HL-60/S4 treated with phorbol 12-myristate 13-acetate at 8.2 ng/mL for 4 days and 3 days (cell line): ENCODE results near the gene ACOX1.

Experiments
- in situ Hi-C: fragments of 300-500 bp; cut with MboI; formaldehyde crosslinking; loops from 2 replicates; pipeline ENCODE4 v1.15.0; 2022; ENCODE audit warnings: low sequenced_read_pairs

ACOX1 gene

GRCh38 chr17:75978938-75979704 lies at the start of gene ACOX1, which contains the start of gene TEN1:
Gene ACOX1, minus strand, starts transcription at chr17:75979166. Its CDS starts 93 bp downstream, at chr17:75979073.
Gene TEN1, plus strand, starts transcription at chr17:75979240. Its CDS starts 6,953 bp downstream, at chr17:75986193.
- in situ Hi-C loops = no loop called here

DNA sequence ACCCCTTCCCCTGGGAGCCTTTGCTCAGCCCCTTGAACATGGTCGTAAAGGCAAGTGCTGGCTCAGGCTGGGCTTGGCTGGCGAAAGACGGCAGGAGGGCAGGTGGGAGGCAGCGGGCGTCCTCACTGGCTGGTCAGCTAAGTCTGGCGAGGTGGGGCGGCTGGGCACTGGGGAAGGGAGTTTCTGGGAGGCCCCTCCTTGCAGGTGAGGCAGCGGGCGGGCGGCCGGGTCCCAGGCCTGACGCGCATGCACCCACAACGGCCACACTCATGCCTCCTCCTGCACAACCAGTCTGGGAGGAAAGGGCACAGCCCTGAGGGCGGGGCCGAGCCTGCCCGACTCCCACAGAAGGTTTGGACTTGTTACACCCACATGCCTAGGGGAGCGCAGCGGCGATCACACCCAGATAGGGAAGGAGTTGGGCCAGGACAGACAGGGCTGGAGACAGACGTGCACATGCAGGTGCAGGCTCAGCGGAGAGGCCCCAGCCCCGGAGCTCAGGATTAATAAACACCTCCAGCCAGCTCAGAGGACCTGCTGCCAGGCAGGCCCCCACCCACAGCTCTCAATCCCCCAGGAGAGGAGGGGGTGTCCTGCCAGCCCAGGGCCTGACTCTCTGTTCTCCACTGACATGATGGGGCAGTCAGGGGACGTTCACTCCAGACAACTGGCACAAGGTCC lies 48.3 kb upstream of the ACOX1 start, which contains the start of gene EVPL:
EVPL (minus strand) TSS at position 148 of the 681 bp plus-strand sequence; CDS start at position 40, 108 bp downstream.
- in situ Hi-C loops = no loop called here

DNA sequence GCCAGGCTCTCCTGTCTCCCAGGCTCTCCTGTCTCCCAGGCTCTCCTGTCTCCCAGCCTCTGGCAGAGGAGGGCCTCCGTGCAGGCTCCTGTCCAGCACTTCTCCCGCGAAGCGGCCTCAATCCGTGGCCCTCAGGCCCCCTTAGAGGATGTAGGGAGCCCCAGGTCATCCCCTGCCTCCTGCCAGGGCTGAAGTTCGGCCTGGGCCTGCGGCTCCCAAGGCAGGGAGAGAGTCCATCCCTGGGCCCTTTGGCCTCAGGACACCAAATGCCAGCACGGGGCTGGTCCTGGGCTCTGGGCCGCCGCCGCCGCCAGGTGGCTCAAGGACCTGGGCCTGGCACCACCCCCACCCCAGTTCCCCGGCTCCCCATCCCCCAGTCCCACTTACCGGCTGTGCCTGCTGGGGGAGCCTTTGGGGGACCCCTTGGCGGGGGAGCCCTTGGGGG lies 47.8 kb upstream of the ACOX1 start:
- in situ Hi-C loops = no loop called here

DNA sequence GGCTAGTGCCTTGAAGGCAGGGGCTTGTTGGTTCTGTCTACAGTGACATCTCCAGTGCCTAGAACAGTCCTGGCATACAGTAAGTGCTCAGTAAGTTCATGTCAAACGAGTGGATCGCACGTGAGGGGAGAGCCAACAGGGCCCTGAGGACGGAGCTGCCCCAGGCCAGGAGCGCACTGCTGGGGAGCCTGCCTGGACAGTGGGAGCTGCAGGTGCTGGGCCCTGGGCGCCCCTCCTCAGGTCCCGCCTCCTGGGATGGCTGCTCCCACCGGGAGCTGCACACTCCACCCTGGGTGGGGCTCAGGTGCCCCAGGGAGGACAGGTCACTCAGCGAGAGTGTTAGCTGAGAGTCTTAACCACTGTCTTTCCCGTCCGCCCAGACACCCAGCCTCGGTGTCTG lies 46.3 kb upstream of the ACOX1 start:
- in situ Hi-C loops = no loop called here

DNA sequence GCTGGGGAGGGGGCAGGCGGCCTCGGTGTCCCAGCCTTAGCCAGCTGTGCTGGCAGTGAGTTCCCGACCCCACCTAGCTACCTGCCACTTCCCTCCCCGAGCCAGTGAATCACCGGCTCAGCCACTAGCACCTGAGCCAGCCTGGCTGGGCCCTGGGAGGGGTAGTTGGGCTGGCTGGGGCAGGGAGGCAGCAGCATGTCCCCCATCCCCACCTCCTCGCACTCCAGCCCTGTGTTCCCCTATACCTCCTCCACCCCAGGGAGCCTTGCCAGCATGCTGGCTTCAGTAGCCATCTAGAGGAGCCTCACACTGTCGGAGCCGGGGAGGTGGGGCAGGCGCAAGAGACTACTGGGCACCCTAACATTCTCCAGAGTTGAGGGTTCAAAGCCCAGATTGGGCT lies 45.4 kb upstream of the ACOX1 start:
- in situ Hi-C loops = loop anchor here (25.0 kb wide), 1 partner anchor 88 kb away; the partner anchor contains the start of gene EXOC7

DNA sequence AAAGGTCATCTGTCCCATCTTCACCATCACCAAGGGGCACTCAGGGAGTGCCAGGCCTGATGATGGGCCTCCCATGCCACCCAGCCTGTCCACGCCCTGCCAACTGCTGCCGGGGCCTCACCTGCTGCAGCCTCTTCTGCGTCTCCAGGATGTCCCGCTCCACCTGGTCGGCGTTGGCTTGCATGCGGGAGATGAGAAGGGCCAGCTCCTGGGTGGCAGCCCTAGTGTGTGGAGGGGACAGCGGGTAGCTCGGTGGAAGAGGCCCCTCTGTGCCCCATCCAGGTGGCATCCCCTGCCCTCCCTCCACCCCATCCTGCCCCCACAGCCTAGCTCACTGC lies 44.9 kb upstream of the ACOX1 start:
- in situ Hi-C loops = loop anchor here (25.0 kb wide), 1 partner anchor 88 kb away; the partner anchor contains the start of gene EXOC7

- in situ Hi-C loops = loop anchor here (25.0 kb wide), 1 partner anchor 89 kb away; the partner anchor contains the start of gene EXOC7
Measured at GRCh38 chr17:76022973-76023899, 44.3 kb upstream of the ACOX1 start.

DNA sequence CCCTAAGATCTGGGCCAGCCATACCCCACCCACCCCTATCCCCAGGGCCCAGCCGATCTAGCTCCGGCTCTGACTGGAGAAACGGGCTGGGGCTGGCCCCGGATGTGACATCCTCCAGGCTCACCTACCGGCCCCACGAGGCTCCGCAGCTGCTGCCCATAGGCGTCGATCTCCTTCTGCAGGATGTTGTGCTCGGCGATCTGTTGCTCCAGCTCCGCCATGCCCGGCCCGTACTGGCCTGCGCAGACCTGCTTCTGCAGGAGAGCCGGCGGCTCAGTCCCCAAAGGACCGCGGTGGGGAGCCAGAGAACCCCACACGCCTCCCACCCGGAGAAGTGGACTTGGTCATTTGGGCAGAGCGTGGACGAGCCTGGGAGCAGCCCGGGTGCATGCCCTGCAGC lies 43.3 kb upstream of the ACOX1 start:
- in situ Hi-C loops = loop anchor here (25.0 kb wide), 1 partner anchor 90 kb away; the partner anchor contains the start of gene EXOC7

- in situ Hi-C loops = loop anchor here (25.0 kb wide), 1 partner anchor 92 kb away; the partner anchor contains the start of gene EXOC7
Measured at GRCh38 chr17:76019833-76020467, 41.0 kb upstream of the ACOX1 start.

- in situ Hi-C loops = loop anchor here (25.0 kb wide), 1 partner anchor 94 kb away; the partner anchor contains the start of gene EXOC7
Measured at GRCh38 chr17:76018801-76019200, 39.8 kb upstream of the ACOX1 start.

DNA sequence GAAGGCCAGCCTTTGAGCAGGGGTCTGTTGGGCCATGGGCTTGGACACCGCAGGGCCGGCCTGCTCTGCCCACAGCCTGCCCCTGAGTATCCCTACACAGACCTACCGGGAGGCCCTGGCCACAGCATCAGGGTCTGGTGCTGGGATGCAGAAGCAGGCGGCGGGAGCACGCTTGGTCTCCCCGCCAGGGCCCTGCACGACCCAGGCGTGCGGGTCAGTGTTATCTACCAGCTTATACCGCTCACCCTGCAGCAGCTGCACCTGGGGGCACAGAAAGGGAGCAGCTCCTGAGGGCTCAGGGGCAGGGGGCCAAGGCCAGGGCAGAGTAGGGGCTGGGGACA lies 39.3 kb upstream of the ACOX1 start:
- in situ Hi-C loops = loop anchor here (25.0 kb wide), 1 partner anchor 94 kb away; the partner anchor contains the start of gene EXOC7

DNA sequence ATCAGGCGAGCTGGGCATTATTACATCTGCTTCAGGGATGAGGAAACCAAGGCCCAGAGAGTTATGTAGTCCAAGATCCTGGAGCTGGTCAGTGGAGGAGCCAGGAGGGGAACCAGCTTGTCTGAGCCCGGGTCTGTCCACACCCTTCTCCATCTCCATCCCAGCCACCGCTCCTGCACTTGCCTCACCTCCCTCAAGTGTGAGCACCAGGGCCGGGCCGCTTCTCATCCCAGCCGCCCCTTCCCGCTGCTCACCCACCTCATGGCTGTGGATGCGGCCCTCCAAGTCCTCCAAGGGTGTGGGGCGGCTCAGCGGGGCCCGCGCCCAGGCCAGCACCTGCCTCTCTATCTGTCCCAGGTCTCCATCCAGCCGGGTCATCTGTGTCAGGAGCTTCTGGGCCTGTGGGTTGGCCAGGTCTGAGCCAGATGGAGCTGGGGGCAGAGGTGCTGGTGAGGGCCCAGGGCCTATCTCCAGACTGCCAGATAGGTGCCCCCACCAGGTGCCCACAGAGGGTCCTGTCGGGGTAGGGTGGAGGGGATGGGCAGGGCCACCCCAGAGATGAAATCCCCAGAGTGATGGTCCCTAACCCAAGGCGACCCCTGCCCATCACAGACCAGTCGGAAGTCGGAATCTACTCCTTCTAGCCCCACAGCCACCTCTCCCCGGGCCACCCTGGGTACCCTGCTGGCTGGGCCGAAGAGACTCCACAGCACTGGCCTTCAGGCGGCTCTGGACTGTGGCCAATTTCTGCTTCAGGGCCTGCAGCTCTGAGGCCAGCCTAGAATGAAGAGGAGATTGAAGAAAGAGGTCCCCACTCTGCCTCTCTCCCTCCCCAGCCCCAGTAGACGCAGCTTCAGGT lies 38.7 kb upstream of the ACOX1 start:
- in situ Hi-C loops = loop anchor here (25.0 kb wide), 1 partner anchor 95 kb away; the partner anchor contains the start of gene EXOC7

- in situ Hi-C loops = loop anchor here (25.0 kb wide), 1 partner anchor 97 kb away; the partner anchor contains the start of gene EXOC7
Measured at GRCh38 chr17:76014925-76015261, 35.9 kb upstream of the ACOX1 start.

- in situ Hi-C loops = loop anchor here (25.0 kb wide), 1 partner anchor 98 kb away; the partner anchor contains the start of gene EXOC7
Measured at GRCh38 chr17:76014100-76014924, 35.3 kb upstream of the ACOX1 start.

DNA sequence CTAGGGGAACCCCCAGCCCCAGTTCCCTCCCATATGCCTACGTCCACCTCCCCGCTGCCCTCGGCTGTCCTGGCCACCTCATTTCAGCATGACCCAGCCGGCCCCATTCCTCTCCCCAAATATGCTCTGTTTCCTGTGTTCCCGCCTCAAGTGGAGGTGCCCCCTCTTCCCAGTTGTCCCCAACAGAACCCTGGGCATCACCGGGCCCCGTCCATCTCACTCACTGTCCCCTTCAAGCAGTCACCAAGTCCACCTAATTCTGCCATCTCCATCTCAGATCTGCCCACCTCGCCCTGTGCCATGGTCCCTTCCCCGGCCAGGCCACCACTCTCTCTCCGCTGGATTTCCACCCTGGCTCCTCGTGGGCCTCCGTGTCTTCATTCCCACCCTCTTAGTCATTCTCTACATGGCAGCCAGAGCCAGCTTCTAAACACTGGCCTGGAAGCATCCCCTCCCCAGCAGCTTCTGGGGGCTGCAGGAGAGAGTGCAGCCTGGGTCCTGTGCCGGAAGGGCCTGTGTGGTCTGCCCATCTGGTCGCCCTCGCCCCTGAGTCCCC lies 34.5 kb upstream of the ACOX1 start:
- in situ Hi-C loops = loop anchor here (25.0 kb wide), 1 partner anchor 99 kb away; the partner anchor contains the start of gene EXOC7

- in situ Hi-C loops = loop anchor here (25.0 kb wide), 1 partner anchor 100 kb away; the partner anchor contains the start of gene EXOC7
Measured at GRCh38 chr17:76011951-76012350, 33.0 kb upstream of the ACOX1 start.

- in situ Hi-C loops = loop anchor here (10.0 to 25.0 kb wide), 2 partner anchors 102 to 105 kb away; partner anchors contain the start of genes EXOC7 and MRPL38
Measured at GRCh38 chr17:76009969-76010661, 31.1 kb upstream of the ACOX1 start.
